GM19463 (cell line): ENCODE data around the gene P3H4.
"Not testable (repeated sequence)": the region's sequence is repeated elsewhere in the genome, so short reads cannot be mapped to it uniquely, and the experiment has no call there.

Experiments
- ATAC-seq: cut with Tn5 transposase; IDR thresholded peaks from one replicate; pipeline ENCODE4 v1.9.1; 2021; ENCODE audit warnings: mild to moderate bottlenecking, moderate library complexity; ENCODE audit not compliant: unreplicated experiment

The P3H4 gene

DNA sequence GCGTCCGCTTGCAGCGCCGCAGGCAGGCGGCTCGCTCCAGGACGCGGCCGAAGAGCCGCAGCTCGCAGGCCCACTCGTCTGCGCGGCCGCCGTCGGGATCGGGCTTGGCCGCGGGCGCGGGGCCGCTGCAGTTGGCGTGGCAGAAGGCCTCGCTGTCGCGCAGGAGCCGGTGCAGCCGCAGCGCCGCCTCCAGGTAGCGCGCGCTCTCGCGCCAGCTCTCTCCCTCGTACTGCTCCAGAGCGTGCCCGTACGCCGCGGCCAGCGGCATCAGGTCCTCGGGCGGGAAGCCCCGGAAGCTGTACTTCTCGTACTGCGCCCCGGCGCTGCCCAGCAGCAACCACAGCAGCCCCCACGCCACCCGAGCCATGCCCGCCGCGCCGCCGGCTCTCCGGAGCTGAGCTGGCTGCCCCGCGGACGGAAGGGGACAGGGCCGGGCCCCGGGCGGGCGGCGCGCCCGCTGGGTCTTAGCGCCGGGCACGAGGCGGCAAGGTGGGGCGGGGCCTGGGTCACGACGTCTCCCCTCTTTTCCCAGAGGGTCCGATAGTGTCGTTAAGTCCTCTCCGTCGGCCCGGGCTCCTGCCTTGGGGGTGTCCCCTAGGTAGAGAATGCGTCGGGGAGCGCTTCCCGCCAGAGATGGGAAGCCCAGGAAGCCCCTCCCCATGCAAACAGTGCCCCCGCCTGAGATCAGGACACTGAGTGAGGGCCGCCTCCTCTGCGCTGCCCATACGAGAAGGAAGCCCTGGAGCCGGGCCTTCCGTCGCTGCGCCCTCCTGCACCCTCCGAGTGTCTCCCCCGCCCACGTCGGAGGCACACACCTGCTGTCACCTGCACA, at the start of gene P3H4:
P3H4 (minus strand) TSS at position 401 of the 832 bp plus-strand sequence; CDS start at position 367, 34 bp downstream.
- no peak for ATAC-seq

DNA sequence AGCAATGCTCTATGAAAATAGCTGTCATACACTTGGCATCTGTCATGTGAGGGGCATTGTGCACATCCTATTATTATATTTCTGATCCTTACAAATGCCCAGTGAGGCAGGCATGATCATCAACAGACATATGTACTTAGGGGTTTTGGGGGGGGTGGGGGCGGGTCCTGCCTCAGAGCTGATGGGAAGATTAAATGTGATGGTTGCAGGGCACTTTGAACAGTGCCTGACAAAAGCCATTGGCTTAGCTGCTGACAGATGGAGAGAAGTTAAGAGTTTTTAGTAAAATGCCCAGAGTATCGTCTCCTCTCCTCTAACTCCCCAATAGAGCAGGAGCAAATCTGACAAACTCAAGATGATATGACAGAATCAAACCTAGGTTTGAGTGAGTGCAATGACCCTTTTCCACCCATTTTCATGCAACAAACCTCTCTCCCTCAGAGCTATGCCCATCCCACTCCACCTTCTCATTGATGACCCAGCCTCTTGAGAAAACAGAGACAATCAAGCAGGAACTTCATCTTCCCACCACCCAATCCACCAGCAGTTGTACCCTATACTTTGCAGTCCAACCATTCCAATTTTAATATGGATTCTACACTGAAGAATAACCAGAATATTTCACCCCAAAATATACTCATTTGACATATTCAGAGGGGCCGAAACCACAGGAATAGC, 48.6 kb upstream of the P3H4 start:
- ATAC-seq, result no peak

DNA sequence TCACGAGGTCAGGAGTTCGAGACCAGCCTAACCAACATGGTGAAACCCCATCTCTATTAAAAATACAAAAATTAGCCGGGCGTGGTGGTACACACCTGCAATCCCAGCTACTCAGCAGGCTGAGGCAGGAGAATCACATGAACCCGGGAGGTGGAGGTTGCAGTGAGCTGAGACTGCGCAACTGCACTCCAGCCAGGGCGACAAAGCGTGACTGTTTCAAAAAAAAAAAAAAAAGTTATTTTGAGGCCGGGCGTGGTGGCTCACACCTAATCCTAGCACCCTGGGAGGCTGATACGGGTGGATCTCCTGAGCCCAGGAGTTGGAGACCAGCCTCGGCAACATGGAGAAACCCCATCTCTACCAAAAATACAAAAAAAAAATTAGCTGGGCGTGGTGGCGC, 39.6 kb upstream of the P3H4 start:
- ATAC-seq, result not testable (repeated sequence)

GRCh38 chr17:41849251-41849990, 37.7 kb upstream of the P3H4 start:
- no peak for ATAC-seq

- no peak for ATAC-seq
Measured at GRCh38 chr17:41848788-41849187, 37.0 kb upstream of the P3H4 start.

GRCh38 chr17:41844971-41845370, 33.2 kb upstream of the P3H4 start:
- no peak for ATAC-seq

GRCh38 chr17:41840781-41841180, 29.0 kb upstream of the P3H4 start:
- not testable (repeated sequence) for ATAC-seq

- ATAC-seq, result not testable (repeated sequence)
Measured at GRCh38 chr17:41839448-41839847, 27.7 kb upstream of the P3H4 start.

- ATAC-seq, result no peak
Measured at GRCh38 chr17:41837761-41838538, 26.2 kb upstream of the P3H4 start, which contains the start of gene KLHL10. Gene KLHL10, plus strand, starts transcription at chr17:41837825. Its CDS starts 108 bp downstream, at chr17:41837933.

- no peak for ATAC-seq
Measured at GRCh38 chr17:41836550-41837196, 24.9 kb upstream of the P3H4 start.

GRCh38 chr17:41835800-41836549, 24.2 kb upstream of the P3H4 start, which contains the start of gene NT5C3B:
Gene NT5C3B, minus strand, starts transcription at chr17:41836232. Its CDS starts 39 bp downstream, at chr17:41836193.
- ATAC-seq, result no peak

DNA sequence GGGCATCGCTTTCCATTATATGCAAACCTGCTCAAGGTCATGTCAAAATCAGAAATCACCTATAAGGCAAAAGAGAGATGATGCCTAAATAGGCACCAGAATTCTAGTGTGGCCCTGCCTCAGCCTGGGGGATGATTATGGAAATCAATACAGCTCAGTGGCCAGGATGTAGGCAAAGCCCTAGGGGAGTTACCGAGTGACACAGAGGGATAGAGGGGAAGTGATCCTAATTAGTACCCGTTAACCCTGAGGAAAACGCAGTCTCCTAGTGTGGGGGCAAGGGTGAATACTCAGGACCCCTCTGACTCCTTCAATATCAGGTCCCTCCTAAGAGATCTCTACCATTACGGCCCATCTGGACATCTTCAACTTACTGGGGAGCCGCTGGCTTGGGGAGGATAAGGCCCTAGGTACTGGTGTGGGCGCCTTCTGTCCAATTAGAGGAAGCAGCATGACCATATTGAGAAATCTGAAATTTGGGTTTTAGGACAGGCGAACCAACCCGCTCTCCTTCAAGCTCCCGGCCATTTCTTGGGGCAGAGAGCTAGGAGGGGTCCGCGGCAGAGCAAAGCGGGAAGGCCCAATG, 23.6 kb upstream of the P3H4 start:
- no peak for ATAC-seq

DNA sequence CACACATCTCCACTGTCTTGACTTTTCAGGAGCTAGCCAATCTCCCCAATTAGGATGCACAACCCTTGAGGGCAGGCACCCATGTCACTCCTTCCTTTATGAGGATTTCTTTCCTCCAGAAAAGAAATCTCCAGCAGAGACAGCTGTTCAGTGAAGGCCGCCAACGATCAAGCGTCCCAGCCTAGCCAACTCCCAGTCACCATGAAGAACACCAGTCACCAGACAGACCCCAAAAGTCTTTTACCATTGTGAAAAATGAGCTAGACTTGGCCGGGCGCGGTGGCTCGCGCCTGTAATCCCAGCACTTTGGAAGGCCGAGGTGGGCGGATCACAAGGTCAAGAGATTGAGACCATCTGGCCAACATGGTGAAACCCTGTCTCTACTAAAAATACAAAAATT, 18.2 kb upstream of the P3H4 start:
- ATAC-seq, result not testable (repeated sequence)

GRCh38 chr17:41825175-41825845, 13.6 kb upstream of the P3H4 start:
- no peak for ATAC-seq

DNA sequence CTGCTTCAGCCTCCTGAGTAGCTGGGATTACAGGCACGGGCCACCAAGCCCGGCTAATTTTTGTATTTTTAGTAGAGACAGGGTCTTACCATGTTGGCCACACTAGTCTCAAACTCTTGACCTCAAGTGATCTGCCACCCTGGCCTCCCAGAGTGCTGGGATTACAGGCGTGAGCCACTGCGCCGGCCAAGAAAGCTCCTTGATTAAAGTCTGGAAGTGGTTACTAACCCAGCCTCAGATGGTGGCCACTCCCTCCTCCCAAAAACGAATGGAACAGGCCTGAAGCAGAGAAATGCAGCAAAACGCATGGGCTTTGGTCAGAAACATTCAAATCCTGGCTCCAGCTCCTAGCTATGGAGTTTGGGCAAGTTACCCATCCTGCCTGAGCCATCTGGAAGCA, 12.3 kb upstream of the P3H4 start:
- no peak for ATAC-seq

DNA sequence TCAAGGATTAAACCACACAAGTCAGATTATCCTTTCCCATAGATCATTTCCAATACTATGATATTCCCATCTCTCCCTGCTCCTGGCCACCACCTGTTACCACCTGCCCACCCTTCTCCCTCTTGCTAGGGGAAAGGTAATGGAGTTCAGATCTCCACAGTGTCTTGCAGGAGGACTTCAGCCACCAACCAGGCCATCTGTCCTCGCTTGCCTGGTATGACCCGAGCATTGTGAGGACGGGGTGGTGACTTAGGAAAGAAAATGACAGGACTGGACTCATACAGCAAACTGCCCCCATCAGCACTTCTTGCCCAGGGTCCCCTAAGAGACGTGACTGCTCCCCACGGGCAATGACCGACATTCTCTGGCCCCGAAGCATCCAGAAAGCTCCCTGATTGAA, 11.8 kb upstream of the P3H4 start:
- ATAC-seq, result no peak

- ATAC-seq, result no peak
Measured at GRCh38 chr17:41823141-41823524, 11.4 kb upstream of the P3H4 start.
